Left lung (tissue), 10 donors: ENCODE results near the gene NT5DC3. TPM values are rescaled to one million over a fixed set of nuclear protein-coding genes. Genes with fewer than 3 reads are reported as not detected.
"Not testable (repeated sequence)": the region's sequence is repeated elsewhere in the genome, so short reads cannot be mapped to it uniquely, and the experiment has no call there.

Experiments used
- ATAC-seq: fragments of 200-7000 bp; cut with Tn5 transposase; one replicate; pipeline ENCODE4 v1.9.1; 2020; ENCODE audit warnings: moderate library complexity
- DNase-seq, 4 donors: peaks; one replicate each; pipeline ENCODE4 v3.0.0-alpha.2; 2013 to 2020
- H3K27ac ChIP-seq, 2 donors: fragments of 200-600 bp; sonication (generic) in 1 of 2; one replicate each; pipeline versions ENCODE4 v1.5.0 to v1.8.0; 2020 to 2021
- H3K27me3 ChIP-seq, 2 donors: fragments of 200-600 bp; sonication (generic) in 1 of 2; one replicate each; pipeline versions ENCODE4 v1.5.0 to v1.8.0; 2020 to 2021
- H3K36me3 ChIP-seq, 2 donors: fragments of 200-600 bp; sonication (generic) in 1 of 2; one replicate each; pipeline versions ENCODE4 v1.5.0 to v1.8.0; 2020 to 2021
- H3K4me1 ChIP-seq, 2 donors: fragments of 200-600 bp; one replicate each; pipeline ENCODE4 v1.8.0; 2021
- H3K4me3 ChIP-seq, 2 donors: fragments of 200-600 bp; sonication (generic) in 1 of 2; one replicate each; pipeline versions ENCODE4 v1.5.0 to v1.8.0; 2020 to 2021; ENCODE audit warnings: mild to moderate bottlenecking in 1 of 2
- H3K9me3 ChIP-seq, 2 donors: fragments of 200-600 bp; sonication (generic) in 1 of 2; one replicate each; pipeline versions ENCODE4 v1.5.0 to v1.8.0; 2020 to 2021
- CTCF ChIP-seq, 2 donors: fragments of 200-600 bp; sonication (generic) in 1 of 2; IDR thresholded peaks; one replicate each; pipeline versions ENCODE4 v1.5.0 to v1.8.0; 2021; ENCODE audit warnings: antibody characterized with exemption in 2 of 2
- intact Hi-C, 2 donors: fragments of 100-400 bp; cut with DNase I; formaldehyde crosslinking; loops; one replicate each; pipeline versions ENCODE4 v1.11.2 to v1.14.2; 2022
- polyA plus RNA-seq, 6 donors: library from polyadenylated mRNA; unstranded; fragments of 120-200 nt; gene quantifications; one replicate each; pipeline ENCODE4 v1.2.1, GENCODE V29; 2013; ENCODE audit not compliant: insufficient read length in 6 of 6
- total RNA-seq, 2 donors: library from RNA; stranded (reverse); fragmentation: NEBNext Ultra II Directional; extraction: Animal tissue kit (Norgen Biotek cat#: 25700); gene quantifications; one replicate each; pipeline ENCODE4 v1.2.1, GENCODE V29; 2021
- donor health status: DM: no; HTN: yes; CAD: no.
- donor health status: DM: no; HTN: no; CAD: no.

Gene NT5DC3
- total and polyA plus RNA-seq, 8 donors, result 5.2 to 8.9 (median 7.5) TPM

GRCh38 chr12:103838254-103838914, 2.6 kb downstream of the NT5DC3 start:
- Histone ChIP-seq H3K4me3 (no peak overlapping the region), H3K36me3 (no peaks in the 10 kb centered on the region), H3K4me1 (peaks cover 3 to 29% of the 10 kb centered on the region in 2 donors), H3K9me3 (no peaks in the 10 kb centered on the region), H3K27me3 (no peaks in the 10 kb centered on the region), H3K27ac (no peak overlapping the region)
- no peak for DNase-seq
- TF ChIP-seq CTCF (IDR thresholded peaks at IDR 0.05), result no peak
- no peak for ATAC-seq
- intact Hi-C loops, result no loop called here

- Histone ChIP-seq H3K27ac (no peak overlapping the region), H3K27me3 (no peaks in the 10 kb centered on the region), H3K4me3 (no peak overlapping the region), H3K4me1 (peaks cover 3 to 32% of the 10 kb centered on the region in 2 donors), H3K36me3 (no peaks in the 10 kb centered on the region), H3K9me3 (no peaks in the 10 kb centered on the region)
- intact Hi-C loops, result no loop called here
- TF ChIP-seq CTCF (IDR thresholded peaks at IDR 0.05), result no peak
- DNase-seq (no peak), ATAC-seq (no peak)
Observed at GRCh38 chr12:103836345-103836744, 4.7 kb downstream of the NT5DC3 start.

GRCh38 chr12:103835747-103836335, 5.2 kb downstream of the NT5DC3 start:
- DNase-seq, ATAC-seq, H3K27me3 ChIP-seq, H3K36me3 ChIP-seq, H3K9me3 ChIP-seq, H3K27ac ChIP-seq, intact Hi-C loops, H3K4me3 ChIP-seq: not testable (repeated sequence)
- peaks cover 3 to 33% of the 10 kb centered on the region in 2 donors for H3K4me1 ChIP-seq

- DNase-seq, result no peak
- H3K27me3 ChIP-seq, result no peaks in the 10 kb centered on the region
- no peak for TF ChIP-seq CTCF (IDR thresholded peaks at IDR 0.05)
- intact Hi-C loops, result no loop called here
- H3K36me3 ChIP-seq, result no peaks in the 10 kb centered on the region
- no peaks in the 10 kb centered on the region for H3K9me3 ChIP-seq
- no peak overlapping the region for H3K27ac ChIP-seq
- no peak overlapping the region for H3K4me3 ChIP-seq
- H3K4me1 ChIP-seq, result peaks cover 3 to 28% of the 10 kb centered on the region in 2 donors
- no peak for ATAC-seq
Observed at GRCh38 chr12:103834942-103835341, 6.1 kb downstream of the NT5DC3 start.

- Histone ChIP-seq H3K36me3 (no peaks in the 10 kb centered on the region), H3K27ac (no peak overlapping the region), H3K27me3 (no peaks in the 10 kb centered on the region), H3K4me3 (no peak overlapping the region), H3K4me1 (peaks cover 3 to 29% of the 10 kb centered on the region in 2 donors), H3K9me3 (no peaks in the 10 kb centered on the region)
- no peak for ATAC-seq
- intact Hi-C loops, result no loop called here
- TF ChIP-seq CTCF (IDR thresholded peaks at IDR 0.05), result no peak
- no peak for DNase-seq
Observed at GRCh38 chr12:103833891-103834290, 7.1 kb downstream of the NT5DC3 start.
